B cell (primary cell): ENCODE measurements around the gene WFDC9.

Experiments used
- EZH2 ChIP-seq: IDR thresholded peaks from 2 replicates; pipeline ENCODE4 v1.6.1; 2012; ENCODE audit warnings: borderline replicate concordance, low read depth, mild to moderate bottlenecking, moderate library complexity, low read length; ENCODE audit not compliant: insufficient read depth, poor library complexity, severe bottlenecking
- TF ChIP-seq, protein P1 (sequence below): fragments of 200-600 bp; IDR thresholded peaks from one replicate; pipeline ENCODE4 v1.8.0; 2022; ENCODE audit warnings: antibody characterized with exemption, mild to moderate bottlenecking

DNA sequence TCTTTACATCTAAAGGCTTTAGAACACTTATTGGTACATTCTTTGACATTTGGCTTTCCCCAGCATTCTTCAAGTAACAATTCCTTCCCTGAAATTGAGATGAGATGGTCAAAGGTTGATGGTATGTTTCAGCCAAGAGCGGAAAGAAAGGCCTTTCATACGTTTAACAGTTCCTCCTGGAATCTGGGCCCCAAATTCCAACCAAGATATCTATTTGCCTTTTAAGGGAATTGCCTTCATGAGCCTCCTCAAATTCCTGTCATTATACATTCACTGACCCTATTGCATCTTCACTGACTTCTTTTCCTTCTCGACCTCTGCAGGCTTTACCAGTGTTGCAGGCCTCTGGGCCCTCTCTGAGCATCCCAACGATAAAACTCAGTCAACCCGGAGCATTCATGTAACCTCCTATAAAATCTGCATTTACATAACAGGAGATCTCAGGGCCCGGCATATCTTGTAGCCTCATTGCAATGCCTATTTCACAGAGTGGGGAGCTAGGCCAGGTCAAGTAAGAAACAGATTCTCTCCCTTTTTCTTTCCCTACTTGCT is 18.3 kb upstream of the WFDC9 start:
- TF ChIP-seq, protein P1, sequence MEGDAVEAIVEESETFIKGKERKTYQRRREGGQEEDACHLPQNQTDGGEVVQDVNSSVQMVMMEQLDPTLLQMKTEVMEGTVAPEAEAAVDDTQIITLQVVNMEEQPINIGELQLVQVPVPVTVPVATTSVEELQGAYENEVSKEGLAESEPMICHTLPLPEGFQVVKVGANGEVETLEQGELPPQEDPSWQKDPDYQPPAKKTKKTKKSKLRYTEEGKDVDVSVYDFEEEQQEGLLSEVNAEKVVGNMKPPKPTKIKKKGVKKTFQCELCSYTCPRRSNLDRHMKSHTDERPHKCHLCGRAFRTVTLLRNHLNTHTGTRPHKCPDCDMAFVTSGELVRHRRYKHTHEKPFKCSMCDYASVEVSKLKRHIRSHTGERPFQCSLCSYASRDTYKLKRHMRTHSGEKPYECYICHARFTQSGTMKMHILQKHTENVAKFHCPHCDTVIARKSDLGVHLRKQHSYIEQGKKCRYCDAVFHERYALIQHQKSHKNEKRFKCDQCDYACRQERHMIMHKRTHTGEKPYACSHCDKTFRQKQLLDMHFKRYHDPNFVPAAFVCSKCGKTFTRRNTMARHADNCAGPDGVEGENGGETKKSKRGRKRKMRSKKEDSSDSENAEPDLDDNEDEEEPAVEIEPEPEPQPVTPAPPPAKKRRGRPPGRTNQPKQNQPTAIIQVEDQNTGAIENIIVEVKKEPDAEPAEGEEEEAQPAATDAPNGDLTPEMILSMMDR: no peak
- TF ChIP-seq EZH2: no peak
